Lung (tissue), 12 donors: ENCODE results near the gene CLCN1. TPM values are rescaled to one million over a fixed set of nuclear protein-coding genes. Genes with fewer than 3 reads are reported as not detected.

Source experiments
- ATAC-seq: fragments of 200-7000 bp; cut with Tn5 transposase; one replicate; pipeline ENCODE4 v1.9.1; 2020; ENCODE audit warnings: moderate number of reproducible peaks; ENCODE audit not compliant: insufficient read depth, low FRiP score
- DNase-seq, 3 donors: peaks; one replicate each; pipeline ENCODE4 v3.0.0-alpha.2; 2013 to 2017
- H3K27ac ChIP-seq, 2 donors: one replicate each; pipeline ENCODE4 v1.5.1; 2013; ENCODE audit warnings: mild to moderate bottlenecking in 2 of 2, moderate library complexity in 2 of 2, control low read depth in 1 of 2, inconsistent platforms in 1 of 2, low read depth in 1 of 2, low read length in 1 of 2
- H3K27me3 ChIP-seq, 3 donors: one replicate each; pipeline ENCODE4 v1.5.1; 2013; ENCODE audit warnings: low read length in 2 of 3; ENCODE audit not compliant: control insufficient read depth in 3 of 3, insufficient read depth in 3 of 3
- H3K36me3 ChIP-seq, 4 donors: one replicate each; pipeline ENCODE4 v1.5.1; 2013; ENCODE audit warnings: low read length in 4 of 4, mild to moderate bottlenecking in 1 of 4, moderate library complexity in 1 of 4; ENCODE audit not compliant: control insufficient read depth in 4 of 4, insufficient read depth in 4 of 4
- H3K4me1 ChIP-seq, 5 donors: one replicate each; pipeline ENCODE4 v1.5.1; 2013; ENCODE audit warnings: low read length in 5 of 5, mild to moderate bottlenecking in 2 of 5, moderate library complexity in 1 of 5; ENCODE audit not compliant: control insufficient read depth in 5 of 5, insufficient read depth in 5 of 5
- H3K4me3 ChIP-seq: one replicate; pipeline ENCODE4 v1.5.1; 2013; ENCODE audit warnings: mild to moderate bottlenecking, control low read depth, moderate library complexity
- H3K9ac ChIP-seq, 2 donors: one replicate each; pipeline ENCODE4 v1.5.1; 2013; ENCODE audit warnings: low read length in 2 of 2, control low read depth in 1 of 2; ENCODE audit not compliant: insufficient read depth in 1 of 2
- H3K9me3 ChIP-seq, 4 donors: one replicate each; pipeline ENCODE4 v1.5.1; 2013; ENCODE audit warnings: low read length in 3 of 4, mild to moderate bottlenecking in 1 of 4, moderate library complexity in 1 of 4; ENCODE audit not compliant: control insufficient read depth in 4 of 4, insufficient read depth in 3 of 4
- CTCF ChIP-seq: IDR thresholded peaks from 2 replicates; pipeline ENCODE4 v1.5.1; 2012; ENCODE audit warnings: mild to moderate bottlenecking; ENCODE audit errors: control extremely low read depth, extremely low read depth
- WGBS, 2 donors: extraction: QIAGEN DNeasy Blood & Tissue Kit; methylation state at CpG; one replicate each; pipeline ENCODE4 v1.1.7; 2013; 5-methylcytosine and 5-hydroxymethylcytosine counted together
- polyA plus RNA-seq, 2 donors: library from polyadenylated mRNA; stranded (reverse); fragments of 200-250 nt; gene quantifications; one replicate each; pipeline ENCODE4 v1.2.1, GENCODE V29; 2013
- total RNA-seq, 2 donors: library from RNA; depleted of rRNA in 1 of 2; stranded (reverse); fragments of >200 nt in 1 of 2; gene quantifications; one replicate each; pipeline ENCODE4 v1.2.1, GENCODE V29; 2014 to 2021
- donor health status: control.
- donor health status: control.
- donor health status: Bipolar disorder and iron deficiency.
- donor health status: healthy.
- donor health status: DM: yes; HTN: yes; CAD: no.

CLCN1 gene
- total and polyA plus RNA-seq, 4 donors = 0.06 to 0.18 TPM; not detected in 2

DNA sequence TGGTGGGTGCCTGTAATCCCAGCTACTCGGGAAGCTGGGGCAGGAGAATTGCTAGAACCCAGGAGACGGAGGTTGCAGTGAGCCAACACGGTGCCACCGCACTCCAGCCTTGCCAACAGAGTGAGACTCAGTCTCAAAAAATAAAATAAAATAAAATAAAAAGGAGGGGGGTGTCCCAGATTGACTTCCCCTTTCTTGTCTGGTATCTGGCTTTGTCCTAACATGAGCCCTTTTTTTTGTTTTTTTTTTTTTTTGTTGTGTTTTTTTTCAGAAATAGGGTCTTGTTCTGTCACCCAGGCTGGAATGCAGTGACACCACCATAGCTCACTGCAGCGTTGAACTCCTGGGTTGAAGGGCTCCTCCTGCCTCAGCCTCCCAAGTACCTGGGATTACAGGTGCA, 23.0 kb upstream of the CLCN1 start:
- 93 to 95% methylated on average over 5 of the region's 5 CpGs for WGBS, 2 donors
- H3K9ac ChIP-seq = no peak overlapping the region
- DNase-seq (no peak), ATAC-seq (no peak)
- H3K4me3 ChIP-seq = no peak overlapping the region
- no peak for TF ChIP-seq CTCF
- H3K4me1 ChIP-seq = peaks cover 0 to 25% (median 10%) of the 10 kb centered on the region in 5 donors
- no peaks in the 10 kb centered on the region for H3K27me3 ChIP-seq
- H3K36me3 ChIP-seq = peaks cover 16 to 41% (median 25%) of the 10 kb centered on the region in 4 donors
- peaks cover 0 to 1% (median 0%) of the 10 kb centered on the region in 4 donors for H3K9me3 ChIP-seq
- no peak overlapping the region for H3K27ac ChIP-seq

DNA sequence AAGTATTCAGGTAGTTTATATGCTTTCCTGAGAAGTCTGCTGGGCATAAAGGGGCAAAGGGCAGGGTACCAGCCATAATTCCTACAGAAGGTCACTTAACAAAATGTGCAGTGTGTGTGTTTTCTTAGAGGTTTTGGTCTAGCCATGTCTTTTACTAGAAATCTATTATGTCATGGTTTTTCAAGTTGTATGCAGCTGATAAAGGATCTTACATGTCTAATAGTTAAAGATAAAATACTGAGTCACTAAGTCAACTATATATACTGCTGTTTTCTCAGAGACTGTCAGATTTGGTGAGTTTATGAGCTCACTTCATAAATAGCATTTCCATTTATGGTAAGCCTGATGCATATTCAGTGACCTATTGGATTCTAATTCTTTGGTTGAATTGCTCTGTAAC, 20.0 kb upstream of the CLCN1 start:
- H3K27me3 ChIP-seq = no peaks in the 10 kb centered on the region
- ATAC-seq (no peak), DNase-seq (no peak)
- H3K36me3 ChIP-seq = peaks cover 26 to 67% (median 45%) of the 10 kb centered on the region in 4 donors
- H3K4me3 ChIP-seq = no peak overlapping the region
- H3K4me1 ChIP-seq = peaks cover 0 to 6% (median 4%) of the 10 kb centered on the region in 5 donors
- H3K9ac ChIP-seq = no peak overlapping the region
- H3K27ac ChIP-seq = no peak overlapping the region
- H3K9me3 ChIP-seq = peaks cover 0 to 1% (median 0%) of the 10 kb centered on the region in 4 donors
- TF ChIP-seq CTCF = no peak

DNA sequence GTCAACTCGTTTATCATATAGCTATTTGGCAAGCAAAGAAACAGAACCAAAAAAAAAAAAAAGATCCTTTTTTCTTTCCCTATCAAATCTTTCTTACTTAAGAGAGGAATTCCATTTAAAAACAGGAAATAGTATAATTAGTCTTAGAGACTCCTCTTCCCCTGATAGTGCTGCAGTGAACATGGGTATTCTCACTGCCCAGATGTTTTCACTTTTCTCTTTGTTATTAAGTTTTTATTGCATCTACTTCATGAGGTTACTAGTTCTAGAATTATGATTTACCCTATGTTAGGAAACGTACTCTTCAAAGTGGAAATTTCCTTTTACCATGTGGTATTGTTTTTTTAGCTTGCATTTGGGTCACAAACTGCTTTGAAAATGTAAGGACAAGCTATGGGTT, 19.2 kb upstream of the CLCN1 start:
- ATAC-seq = no peak
- H3K4me3 ChIP-seq = no peak overlapping the region
- no peak for DNase-seq
- H3K36me3 ChIP-seq = peaks cover 32 to 73% (median 49%) of the 10 kb centered on the region in 4 donors
- no peaks in the 10 kb centered on the region for H3K27me3 ChIP-seq
- TF ChIP-seq CTCF = no peak
- H3K27ac ChIP-seq = no peak overlapping the region
- 31 to 41% methylated on average over 2 of the region's 2 CpGs for WGBS, 2 donors
- H3K9me3 ChIP-seq = peaks cover 0 to 1% (median 0%) of the 10 kb centered on the region in 4 donors
- H3K4me1 ChIP-seq = peaks cover 0 to 5% (median 1%) of the 10 kb centered on the region in 5 donors
- no peak overlapping the region for H3K9ac ChIP-seq

- 92 to 93% methylated on average over 2 of the region's 2 CpGs for WGBS, 2 donors
- Histone ChIP-seq H3K27ac (no peak overlapping the region), H3K27me3 (no peaks in the 10 kb centered on the region), H3K9ac (no peak overlapping the region), H3K4me3 (no peak overlapping the region), H3K9me3 (peaks cover 0 to 1% (median 0%) of the 10 kb centered on the region in 4 donors), H3K36me3 (peaks cover 41 to 74% (median 56%) of the 10 kb centered on the region in 4 donors), H3K4me1 (peaks cover 0 to 5% (median 3%) of the 10 kb centered on the region in 5 donors)
- no peak for ATAC-seq
- DNase-seq = no peak
- TF ChIP-seq CTCF = no peak
Observed at GRCh38 chr7:143299346-143299745, 16.6 kb upstream of the CLCN1 start.
